Measurements from ENCODE around the gene PRKAG1.

GRCh38 chr12:48991247-48992050 lies 27.1 kb downstream of the PRKAG1 start:
- no peak for TF ChIP-seq CTCF (conservative IDR thresholded peaks at IDR 0.05; ENCODE audit: low read length)
- no peak for TF ChIP-seq EZH2phosphoT487 (IDR thresholded peaks at IDR 0.05; ENCODE audit: borderline replicate concordance, low read depth, low read length)

All from OCI-LY7 (cell line).